Measurements from ENCODE around the gene KCNQ1.

KCNQ1 gene

GRCh38 chr11:2578929-2579270 is 134.1 kb downstream of the KCNQ1 start:
- no peak for DNase-seq (ENCODE audit: low read depth in 2 of 2, low spot score in 1 of 2)

DNA sequence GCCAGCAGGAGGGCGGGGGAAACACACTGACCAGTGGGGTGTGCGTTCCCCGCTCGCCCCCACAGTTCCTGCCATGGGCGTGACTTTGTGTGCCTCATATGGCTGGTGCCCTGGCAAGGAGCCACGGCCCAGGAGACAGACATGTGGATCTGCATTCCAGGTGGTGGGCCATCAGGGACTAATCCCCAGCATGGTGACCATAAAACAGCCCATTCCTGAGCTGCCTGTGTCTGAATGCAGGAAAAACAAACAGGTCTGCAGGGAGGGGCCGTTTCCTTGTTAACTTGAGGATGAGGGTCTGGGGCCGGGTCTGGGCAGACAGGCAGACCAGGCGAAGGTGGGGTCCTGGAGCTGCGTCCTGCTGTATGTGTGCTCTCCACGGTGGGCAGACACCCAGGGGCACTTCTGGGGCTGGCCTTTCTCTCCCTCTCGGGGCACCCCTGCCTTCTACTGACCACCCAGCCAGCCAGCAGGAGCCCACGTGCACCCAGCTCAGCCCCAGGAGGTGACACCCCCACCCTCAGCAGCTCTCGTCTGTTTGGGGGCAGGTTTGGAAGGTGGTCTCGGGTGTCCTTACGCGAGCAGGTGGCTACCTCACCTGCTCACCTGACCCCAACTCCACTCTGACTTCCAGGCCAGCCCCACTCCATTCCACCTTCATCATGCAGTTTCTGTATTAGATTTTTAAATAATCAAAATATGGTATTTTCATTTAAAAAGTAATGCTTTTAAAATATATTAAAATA is 134.7 kb downstream of the KCNQ1 start:
- no peak for DNase-seq (ENCODE audit: low read depth in 2 of 2, low spot score in 1 of 2)

DNA sequence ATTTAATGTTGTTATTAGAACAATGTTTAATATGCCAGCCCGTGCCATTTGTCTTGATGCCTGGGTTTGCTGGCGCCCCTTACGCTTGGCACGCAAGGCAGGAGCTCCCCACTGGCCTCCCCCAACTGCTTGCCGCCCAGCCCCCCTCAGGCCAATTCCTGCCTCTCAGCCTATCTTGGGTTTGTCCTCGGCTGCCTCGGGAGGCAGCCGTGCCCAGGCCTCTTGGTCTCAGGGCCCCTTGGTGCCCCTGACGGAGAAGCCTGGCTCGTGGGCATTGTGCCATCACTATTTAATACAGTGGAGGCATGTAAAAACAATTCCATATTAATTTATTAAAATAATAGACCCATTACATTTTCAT is 135.2 kb downstream of the KCNQ1 start:
- no peak for DNase-seq (ENCODE audit: low read depth in 2 of 2, low spot score in 1 of 2)

DNA sequence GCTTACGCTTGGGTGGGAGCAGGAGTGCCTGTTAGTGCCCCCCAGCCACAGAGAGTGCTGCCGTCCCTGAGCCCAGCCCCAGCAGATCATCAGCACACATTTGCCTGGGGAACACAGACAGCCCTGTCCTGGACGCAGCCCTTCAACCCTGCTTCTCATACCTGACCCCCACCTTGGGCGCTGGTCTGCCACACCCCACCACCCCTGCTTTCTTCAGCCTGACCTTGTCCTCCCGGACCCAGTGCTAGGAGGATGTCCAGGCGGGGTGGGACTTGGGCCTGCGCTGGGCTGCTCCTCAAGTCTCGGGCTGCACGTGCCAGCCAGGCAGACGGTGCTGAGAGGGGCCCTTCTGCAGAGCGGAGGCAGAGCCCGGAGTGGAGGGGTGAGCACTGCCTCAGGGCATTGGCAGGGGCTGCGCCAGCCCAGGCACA is 135.8 kb downstream of the KCNQ1 start:
- DNase-seq (ENCODE audit: low read depth in 2 of 2, low spot score in 1 of 2) = no peak

- no peak for DNase-seq (ENCODE audit: low read depth in 2 of 2, low spot score in 1 of 2)
Observed at GRCh38 chr11:2581151-2581930, 136.5 kb downstream of the KCNQ1 start.

DNA sequence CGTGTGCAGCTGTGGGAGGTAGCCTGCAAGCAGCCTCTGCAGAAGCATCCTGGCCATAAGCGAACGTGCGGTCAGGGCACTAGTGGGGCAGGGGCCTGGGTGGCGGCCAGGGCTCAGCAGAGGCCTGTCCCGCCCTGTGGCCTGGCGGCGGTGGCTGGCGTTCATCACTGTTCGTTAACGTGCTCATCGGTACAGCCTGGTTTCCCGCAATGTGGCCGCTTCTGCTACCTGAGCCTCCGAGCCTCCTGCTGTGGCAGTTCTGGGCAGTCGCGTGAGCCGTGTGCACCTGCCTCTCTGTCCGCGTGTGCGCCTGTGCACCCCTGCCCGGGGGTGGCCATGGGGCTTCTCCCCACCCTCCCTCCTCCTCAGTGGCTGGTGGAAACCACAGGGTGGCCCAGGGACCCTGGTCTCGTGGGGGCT is 137.1 kb downstream of the KCNQ1 start:
- no peak for DNase-seq (ENCODE audit: low read depth in 2 of 2, low spot score in 1 of 2)

DNA sequence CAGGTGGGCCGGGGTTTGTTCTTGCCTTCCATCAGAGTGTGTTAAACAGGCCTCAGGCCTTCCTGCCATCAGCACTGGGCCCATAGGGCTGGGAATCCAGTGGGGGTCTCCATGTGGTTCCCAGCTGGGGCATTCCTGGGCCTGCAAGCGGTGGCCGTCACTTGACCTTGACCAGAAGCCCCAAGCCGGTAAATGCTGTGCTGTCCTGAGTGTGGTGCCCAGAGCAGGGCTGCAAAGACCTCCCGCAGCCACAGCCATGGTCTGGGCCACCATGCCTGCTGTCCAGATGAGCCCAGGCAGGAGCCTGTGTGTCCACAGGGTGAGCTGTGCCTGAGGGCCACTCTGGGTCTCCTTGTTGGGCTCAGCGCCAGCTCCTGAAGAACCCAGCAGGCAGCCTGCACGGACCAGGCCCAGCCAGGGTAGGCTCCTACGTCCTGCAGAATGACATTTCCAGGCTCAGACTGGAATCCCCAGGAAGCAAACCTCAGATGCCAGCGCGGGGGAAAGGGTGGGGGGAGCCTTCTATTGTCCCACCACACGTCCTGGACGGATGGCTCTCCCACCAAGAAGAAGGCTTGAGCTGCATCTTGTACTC is 137.6 kb downstream of the KCNQ1 start:
- no peak for DNase-seq (ENCODE audit: low read depth in 2 of 2, low spot score in 1 of 2)

DNA sequence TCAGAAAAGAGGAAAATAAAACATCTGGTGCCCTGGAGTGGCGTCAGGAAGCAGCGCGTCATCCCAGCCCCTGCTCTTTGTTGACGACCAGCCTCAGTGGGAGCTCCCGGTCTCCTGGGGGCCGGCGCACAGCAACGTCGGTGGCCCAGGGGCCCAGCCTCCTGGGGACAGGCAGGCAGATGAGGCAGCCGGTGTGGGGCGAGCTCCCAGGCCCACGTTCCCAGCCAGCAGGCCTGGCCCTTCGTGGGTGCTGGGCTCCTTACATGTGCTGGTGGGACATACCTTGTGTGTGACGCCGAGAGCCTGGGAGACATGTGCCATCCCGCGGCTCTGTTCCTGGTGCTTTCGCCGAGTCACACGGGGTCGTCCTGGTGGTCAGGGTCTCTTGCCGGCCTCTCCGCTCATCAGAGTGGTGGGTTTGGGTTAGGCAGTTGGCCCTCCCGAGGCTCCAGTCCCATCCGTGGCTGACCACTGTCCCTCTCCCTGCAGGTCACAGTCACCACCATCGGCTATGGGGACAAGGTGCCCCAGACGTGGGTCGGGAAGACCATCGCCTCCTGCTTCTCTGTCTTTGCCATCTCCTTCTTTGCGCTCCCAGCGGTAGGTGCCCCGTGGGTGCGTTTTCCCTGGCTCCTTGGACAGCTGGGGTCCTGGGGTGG is 138.3 kb downstream of the KCNQ1 start:
- DNase-seq (ENCODE audit: low read depth in 2 of 2, low spot score in 1 of 2) = no peak

DNA sequence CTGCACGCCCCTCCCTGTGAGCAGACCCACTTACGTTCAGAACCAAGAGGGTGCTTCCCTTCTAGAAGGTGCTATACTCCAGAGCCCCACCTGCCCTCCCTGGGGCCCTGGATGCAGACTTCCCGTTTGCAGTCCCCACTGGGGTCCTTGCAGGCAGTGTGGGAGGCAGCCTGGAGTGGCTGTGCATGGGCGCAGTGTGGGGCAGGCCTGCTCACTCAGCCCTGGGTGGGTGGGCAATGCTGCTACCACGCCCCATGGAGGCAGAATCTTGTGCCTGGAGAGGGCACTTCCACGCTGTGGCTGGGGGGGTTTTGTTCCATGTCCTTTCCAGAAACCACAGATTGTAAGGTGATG is 138.8 kb downstream of the KCNQ1 start:
- DNase-seq (ENCODE audit: low read depth in 2 of 2, low spot score in 1 of 2) = no peak

DNA sequence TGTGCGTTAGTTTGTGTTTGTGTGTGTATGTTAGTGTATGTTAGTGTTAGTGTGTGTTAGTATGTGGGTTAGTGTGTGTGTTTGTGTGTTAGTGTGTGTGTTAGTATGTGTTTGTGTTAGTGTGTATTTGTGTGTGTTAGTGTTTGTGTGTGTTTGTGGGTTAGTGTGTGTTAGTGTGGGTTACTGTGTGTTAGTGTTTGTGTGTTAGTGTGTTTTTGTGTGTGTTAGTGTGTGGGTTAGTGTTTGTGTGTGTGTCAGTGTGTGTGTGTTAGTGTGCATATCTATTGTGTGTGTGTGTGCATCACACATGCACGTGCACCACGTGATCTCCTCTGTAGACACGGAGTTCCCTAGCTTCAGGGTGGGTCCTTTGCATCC is 139.6 kb downstream of the KCNQ1 start:
- no peak for DNase-seq (ENCODE audit: low read depth in 2 of 2, low spot score in 1 of 2)

GRCh38 chr11:2584812-2585565 is 140.2 kb downstream of the KCNQ1 start:
- no peak for DNase-seq (ENCODE audit: low read depth in 2 of 2, low spot score in 1 of 2)

DNA sequence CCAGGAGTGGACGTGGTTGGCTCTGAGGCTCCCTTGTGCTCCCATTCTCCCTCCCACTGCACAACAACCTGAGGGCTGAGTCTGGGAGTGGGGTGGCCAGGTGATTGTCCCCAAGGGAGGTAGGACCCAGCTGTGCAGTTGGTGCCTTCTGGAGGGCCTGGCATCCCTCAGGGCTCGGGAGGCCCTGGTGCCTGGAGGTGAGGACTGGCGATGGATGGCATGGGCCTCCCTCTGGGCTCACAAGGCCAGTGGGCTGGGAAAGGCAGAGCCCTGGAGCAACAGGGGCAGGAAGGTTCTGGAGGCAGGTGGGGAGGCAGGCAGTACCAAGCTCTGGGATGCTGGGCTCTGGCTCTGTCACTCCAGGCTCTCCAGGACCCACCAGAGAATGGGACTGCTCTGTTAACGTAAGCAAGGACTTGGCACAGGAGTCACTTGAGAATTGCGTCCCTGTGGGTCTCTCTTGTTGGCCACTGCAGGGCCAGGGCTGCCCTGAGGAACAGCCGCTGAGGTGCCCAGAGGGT is 140.8 kb downstream of the KCNQ1 start:
- DNase-seq (ENCODE audit: low read depth in 2 of 2, low spot score in 1 of 2) = no peak

DNA sequence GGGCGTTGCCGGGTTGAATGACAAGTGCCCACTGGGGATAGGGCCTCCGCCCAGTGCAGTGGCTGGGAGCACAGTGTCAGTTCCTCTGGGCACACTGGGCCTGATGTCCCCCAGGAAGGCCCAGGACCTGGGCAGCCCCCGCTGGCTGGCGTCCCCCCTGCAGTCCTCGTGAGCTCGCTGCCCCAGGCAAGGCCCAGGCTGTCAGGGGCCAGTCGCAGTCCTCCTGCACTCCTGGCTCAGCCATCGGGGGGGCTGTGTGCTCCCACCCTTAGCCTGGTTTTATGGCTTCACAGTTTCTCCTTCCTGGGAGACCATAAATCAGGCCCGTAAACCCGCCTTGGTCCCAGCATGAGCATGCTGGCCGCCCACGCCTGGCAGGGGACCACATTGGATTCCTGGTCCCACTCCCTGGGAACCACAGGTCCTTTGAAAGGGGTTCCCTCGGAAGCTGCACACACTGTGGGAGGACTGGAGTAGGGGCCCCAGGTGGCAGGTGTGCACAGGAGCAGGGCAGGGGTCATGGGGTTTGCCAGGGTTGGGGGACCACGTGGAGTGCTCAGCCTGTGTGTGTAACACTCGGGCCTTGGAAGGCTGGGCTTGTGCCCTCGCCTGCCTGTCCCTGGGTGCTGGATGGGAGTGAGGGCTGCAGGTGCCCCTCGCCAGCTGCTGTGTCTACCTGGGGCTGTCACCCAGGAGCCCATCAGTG is 141.4 kb downstream of the KCNQ1 start:
- no peak for DNase-seq (ENCODE audit: low read depth in 2 of 2, low spot score in 1 of 2)

- DNase-seq (ENCODE audit: low read depth in 2 of 2, low spot score in 1 of 2) = no peak
Observed at GRCh38 chr11:2586793-2587131, 142.0 kb downstream of the KCNQ1 start.

DNA sequence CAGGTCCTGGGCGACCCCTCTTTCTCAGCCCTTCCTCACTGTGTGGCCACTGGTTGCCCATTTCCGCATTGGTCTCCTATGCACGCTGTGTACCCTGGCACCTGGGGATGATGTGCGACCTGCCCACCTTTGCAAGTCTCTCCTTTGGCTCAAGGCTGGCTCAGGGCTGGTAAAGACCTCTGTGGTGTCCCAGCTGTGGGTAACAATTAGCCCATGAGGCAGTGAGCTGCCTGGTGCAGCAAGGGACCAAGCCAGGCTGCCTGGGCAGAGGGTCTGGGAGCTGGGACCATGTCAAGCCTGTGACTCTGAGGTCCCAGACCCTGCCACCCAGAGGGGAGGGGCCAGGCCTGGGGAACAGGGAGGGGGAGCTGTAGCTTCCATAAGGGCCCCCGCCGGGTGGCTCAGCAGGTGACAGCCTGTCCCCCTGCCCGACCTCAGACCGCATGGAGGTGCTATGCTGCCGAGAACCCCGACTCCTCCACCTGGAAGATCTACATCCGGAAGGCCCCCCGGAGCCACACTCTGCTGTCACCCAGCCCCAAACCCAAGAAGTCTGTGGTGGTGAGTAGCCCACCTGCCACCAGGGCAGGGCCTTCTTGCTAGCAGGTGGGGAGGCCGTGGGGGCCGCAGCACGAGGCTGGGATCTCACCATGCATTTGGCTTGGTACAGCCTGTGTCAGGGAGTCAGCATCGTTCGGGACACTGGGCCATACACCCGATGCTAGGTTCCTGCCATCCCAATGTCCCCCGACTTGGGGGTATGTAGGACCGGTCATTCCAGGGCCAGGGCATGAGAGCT is 142.5 kb downstream of the KCNQ1 start:
- no peak for DNase-seq (ENCODE audit: low read depth in 2 of 2, low spot score in 1 of 2)

GRCh38 chr11:2587976-2588748 is 143.4 kb downstream of the KCNQ1 start:
- no peak for DNase-seq (ENCODE audit: low read depth in 2 of 2, low spot score in 1 of 2)

DNA sequence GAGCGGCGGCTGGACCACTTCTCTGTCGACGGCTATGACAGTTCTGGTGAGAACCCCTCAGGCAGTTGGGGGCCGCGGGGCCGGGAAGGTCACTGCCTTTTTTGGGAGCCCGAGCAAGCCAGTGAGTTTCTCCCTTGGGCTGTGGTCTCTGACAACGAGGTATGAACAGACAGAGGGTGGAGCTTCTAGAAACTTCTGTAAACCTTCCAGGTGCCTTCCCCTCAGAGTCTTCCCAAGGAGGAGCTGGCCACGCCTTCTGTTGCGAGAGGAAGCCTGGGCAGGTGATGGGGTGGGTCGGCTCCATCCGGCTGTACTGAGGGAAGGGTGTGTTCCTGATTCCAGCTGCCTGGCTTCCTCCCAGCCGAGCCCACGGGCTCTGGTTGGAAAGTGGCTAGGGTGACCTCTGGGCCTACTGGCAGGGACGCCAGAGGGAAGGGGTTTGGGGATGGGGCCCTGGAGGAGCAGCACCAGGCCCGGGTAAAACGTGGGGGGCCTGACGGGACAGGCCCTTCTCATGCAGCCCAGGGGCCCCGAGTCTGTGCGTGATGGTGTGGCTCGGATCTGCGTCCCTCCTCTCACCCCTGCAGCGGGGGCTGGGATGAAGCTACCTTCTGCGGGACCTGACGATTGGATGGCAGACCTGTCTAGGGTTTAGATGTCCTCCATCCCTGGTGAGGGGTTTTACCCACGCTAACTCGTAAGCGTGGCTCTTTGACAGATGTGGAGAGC is 144.2 kb downstream of the KCNQ1 start:
- DNase-seq (ENCODE audit: low read depth in 2 of 2, low spot score in 1 of 2) = no peak

GRCh38 chr11:2589538-2589934 is 144.7 kb downstream of the KCNQ1 start:
- no peak for DNase-seq (ENCODE audit: low read depth in 2 of 2, low spot score in 1 of 2)

Measured in stimulated activated CD8-positive, alpha-beta memory T cell treated with anti-CD3 and anti-CD28 coated beads, Interleukin-4, amount 100 ng/mL, for 4 hours (primary cell).